HepG2 (cell line): ENCODE measurements around the gene UGT2A3. TPM values are rescaled to one million over a fixed set of nuclear protein-coding genes. Genes with fewer than 3 reads are reported as not detected.

Experiments
- ATAC-seq: fragments of 200-7000 bp; cut with Tn5 transposase; 3 replicates; pipeline ENCODE4 v1.9.1; 2020; ENCODE audit warnings: mild to moderate bottlenecking, moderate library complexity
- BruUV-seq: library from RNA; stranded (reverse); fragments of 400-500 nt; replicated peaks from 2 replicates; lab custom pipeline; 2021; lab: Mats Ljungman, UMichigan
- CTCF ChIA-PET: fragments of 300-600 bp; formaldehyde crosslinking; extraction: SDS; loops from one replicate; lab custom pipeline; 2021; ENCODE audit warnings: low total read pairs, inconsistent platforms, low intra/inter-chr PET ratio; lab: Yijun Ruan, JAX
- POLR2A ChIA-PET: fragments of 350-600 bp; sonication (Branson Sonifier 250); formaldehyde crosslinking; loops from one replicate; lab custom pipeline; 2020; ENCODE audit warnings: antibody characterized with exemption, inconsistent platforms; lab: Yijun Ruan, JAX
- DNase-seq: peaks from one replicate; pipeline ENCODE4 v3.0.0-alpha.2; 2015; ENCODE audit warnings: low spot score
- FAIRE-seq: peaks from 3 replicates; lab custom pipeline; 2011; peaks lifted over from hg19 to GRCh38; lab: Jason Lieb, UNC
- H2AFZ ChIP-seq: one replicate; pipeline ENCODE4 v1.6.1; 2011; ENCODE audit warnings: low read length, inconsistent platforms
- H3K27ac ChIP-seq: fragments of 300-600 bp; 3 replicates; pipeline ENCODE4 v1.8.0; 2011; ENCODE audit warnings: mixed run types, mild to moderate bottlenecking, mixed read lengths, low read length, inconsistent platforms; ENCODE audit not compliant: insufficient read depth; ENCODE audit errors: extremely low read length
- H3K27me3 ChIP-seq, 2 experiments: fragments of 200-600 bp in 1 of 2; 2 replicates in 1 of 2; 3 replicates in 1 of 2; pipeline versions ENCODE4 v1.6.0 to v1.8.0; 2011; ENCODE audit warnings: low read length in 2 of 2, mild to moderate bottlenecking in 2 of 2, moderate library complexity in 2 of 2, inconsistent platforms in 1 of 2; ENCODE audit not compliant: insufficient read depth in 2 of 2, control insufficient read depth in 1 of 2
- H3K36me3 ChIP-seq, 2 experiments: fragments of 200-600 bp in 1 of 2; replicated peaks in 1 of 2; 2 replicates in 1 of 2; 3 replicates in 1 of 2; pipeline versions ENCODE4 v1.5.1 to v1.8.0; 2011; ENCODE audit warnings: low read length in 2 of 2, inconsistent platforms in 1 of 2; ENCODE audit not compliant: insufficient read depth in 2 of 2, control insufficient read depth in 1 of 2
- H3K4me1 ChIP-seq: 2 replicates; pipeline ENCODE4 v1.5.1; 2012; ENCODE audit warnings: low read length, inconsistent platforms; ENCODE audit not compliant: insufficient read depth
- H3K4me2 ChIP-seq: 2 replicates; pipeline ENCODE4 v1.6.0; 2011; ENCODE audit warnings: low read depth, low read length, inconsistent platforms
- H3K4me3 ChIP-seq, 3 experiments: fragments of 200-600 bp in 1 of 3; sonication (generic), shearing (Covaris generic) in 1 of 3; replicated peaks in 1 of 3; 2 replicates each; pipeline ENCODE4 v1.5.1; 2011 to 2016; ENCODE audit warnings: low read length in 3 of 3, inconsistent platforms in 2 of 3, low read depth in 2 of 3, mild to moderate bottlenecking in 2 of 3, control low read depth in 1 of 3, mixed read lengths in 1 of 3; ENCODE audit not compliant: insufficient read depth in 1 of 3
- H3K79me2 ChIP-seq: one replicate; pipeline ENCODE4 v1.6.1; 2011; ENCODE audit warnings: low read length, inconsistent platforms; ENCODE audit not compliant: insufficient read depth
- H3K9ac ChIP-seq: 2 replicates; pipeline ENCODE4 v1.6.0; 2011; ENCODE audit warnings: mild to moderate bottlenecking, low read depth, low read length, inconsistent platforms; ENCODE audit not compliant: insufficient read depth
- H3K9me3 ChIP-seq: 2 replicates; pipeline ENCODE4 v1.5.1; 2012; ENCODE audit warnings: mild to moderate bottlenecking, low read length
- H4K20me1 ChIP-seq: 2 replicates; pipeline ENCODE4 v1.6.0; 2011; ENCODE audit warnings: inconsistent platforms, mild to moderate bottlenecking, low read length, moderate library complexity; ENCODE audit not compliant: insufficient read depth
- ATRX ChIP-seq: sonication (generic); formaldehyde crosslinking; IDR thresholded peaks from 2 replicates; pipeline ENCODE4 v1.4.0; 2020; ENCODE audit warnings: missing genetic modification reagents, borderline replicate concordance
- KLF12 ChIP-seq: sonication (generic); formaldehyde crosslinking; IDR thresholded peaks from 2 replicates; pipeline ENCODE4 v1.4.0; 2020; ENCODE audit warnings: missing genetic modification reagents, borderline replicate concordance
- POGZ ChIP-seq: sonication (generic); formaldehyde crosslinking; IDR thresholded peaks from 2 replicates; pipeline ENCODE4 v1.4.0; 2020; ENCODE audit warnings: mild to moderate bottlenecking, missing genetic modification reagents
- STAT6 ChIP-seq: sonication (generic); formaldehyde crosslinking; IDR thresholded peaks from 2 replicates; pipeline ENCODE4 v1.4.0; 2020; ENCODE audit warnings: missing genetic modification reagents, mild to moderate bottlenecking, borderline replicate concordance
- ZNF354B ChIP-seq: sonication (generic); formaldehyde crosslinking; IDR thresholded peaks from 2 replicates; pipeline ENCODE4 v1.8.0; 2022; ENCODE audit warnings: mild to moderate bottlenecking, missing genetic modification reagents
- ZNF564 ChIP-seq: sonication (generic); formaldehyde crosslinking; IDR thresholded peaks from 2 replicates; pipeline ENCODE4 v1.8.1; 2023; ENCODE audit warnings: mild to moderate bottlenecking, missing genetic modification reagents
- WGBS: methylation state at CpG from one replicate; pipeline ENCODE4 v1.1.6; 2017; ENCODE audit warnings: low lambda C conversion rate; 5-methylcytosine and 5-hydroxymethylcytosine counted together
- in situ Hi-C: cut with HindIII; loops from 2 replicates; pipeline ENCODE4 v1.10.0; 2017; ENCODE audit warnings: low pct_unique_long_range_greater_than_20kb; ENCODE audit not compliant: extremely low pct_ligation_motif_present
- intact Hi-C: fragments of 100-400 bp; cut with micrococcal nuclease; formaldehyde crosslinking; loops from one replicate; pipeline ENCODE4 v1.10.0; 2022; ENCODE audit not compliant: unreplicated experiment
- polyA plus RNA-seq, 8 experiments: library from polyadenylated mRNA; depleted of rRNA in 3 of 8; stranded (reverse) in 7 of 8; unstranded in 1 of 8; fragments of >200 nt; fragmentation: Illumina TruSeq in 4 of 8; extraction: Trizol in 4 of 8; gene quantifications; 2 replicates each; pipeline versions ENCODE4 v1.2.1 to v1.2.3, GENCODE V29; 2011 to 2016; ENCODE audit warnings: low read depth in 4 of 8, missing spikeins in 1 of 8, mixed read lengths in 1 of 8; ENCODE audit not compliant: insufficient read depth in 1 of 8
- total RNA-seq, 5 experiments: library from RNA; depleted of rRNA; stranded (reverse); fragments of >200 nt; fragmentation: Illumina TruSeq; extraction: Trizol; gene quantifications; 2 replicates each; pipeline ENCODE4 v1.2.3, GENCODE V29; 2016; ENCODE audit warnings: low read depth in 1 of 5

Gene UGT2A3
- total and polyA plus RNA-seq, 2 of the 13 experiments (the other 11 are each of a cell fraction or from before 2014, with no cell fraction given): 61.3 to 97.2 TPM

- no TSS peak for BruUV-seq
- Histone ChIP-seq H2AFZ (no peak overlapping the region), H3K9me3 (no peaks in the 10 kb centered on the region), H3K36me3 (no peaks in the 10 kb centered on the region), H3K27ac (no peak overlapping the region), H3K27me3 (no peaks in the 10 kb centered on the region), H3K79me2 (no peaks in the 10 kb centered on the region), H3K9ac (no peak overlapping the region), H3K4me2 (no peak overlapping the region), H4K20me1 (no peaks in the 10 kb centered on the region), H3K4me3 (no peak overlapping the region), H3K4me1 (peaks cover 49% of the 10 kb centered on the region)
- POLR2A ChIA-PET: interaction anchor here (1.5 kb wide), 1 partner anchor 41 kb away, joined by 3 read pairs; no protein-coding TSS in a partner anchor
- intact Hi-C loops: no loop called here
- no peak for FAIRE-seq
- 100% methylated on average over 3 of the region's 3 CpGs for WGBS
- TF ChIP-seq ZNF564 (CRISPR knock-in tag): no peak
- TF ChIP-seq KLF12 (CRISPR knock-in tag): no peak
- TF ChIP-seq ATRX (CRISPR knock-in tag): no peak
- TF ChIP-seq ZNF354B (CRISPR knock-in tag): no peak
- CTCF ChIA-PET: no interaction called here
- DNase-seq: no peak
- ATAC-seq: no peak
- in situ Hi-C loops: no loop called here
Observed at GRCh38 chr4:68907245-68907644, 44.4 kb downstream of the UGT2A3 start.

DNA sequence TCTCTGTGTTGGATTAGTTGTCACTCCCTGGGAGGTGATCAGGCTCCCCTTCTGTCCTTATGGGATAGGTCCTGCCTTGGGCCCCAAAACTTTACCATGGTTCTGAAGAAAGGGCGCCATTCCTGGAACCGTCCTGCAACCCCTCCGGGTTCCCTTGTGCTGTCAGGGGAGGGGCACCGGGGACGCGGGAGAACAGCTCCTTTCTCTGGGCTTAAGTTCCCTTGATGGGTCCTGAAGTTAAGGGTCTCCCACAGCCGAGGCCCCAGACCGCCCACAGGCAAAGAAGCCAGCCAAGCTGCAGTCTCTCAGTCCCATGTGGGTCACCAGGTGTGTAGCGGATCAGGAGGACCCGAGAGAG is 44.8 kb downstream of the UGT2A3 start:
- TF ChIP-seq STAT6 (CRISPR knock-in tag) (no peak), POGZ (CRISPR knock-in tag) (0 out of 2 replicates have a peak, but pooled peaks have one; percentile 6)
- WGBS: 97% methylated on average over 10 of the region's 10 CpGs
- intact Hi-C loops (no loop called here), in situ Hi-C loops (no loop called here)
- no TSS peak for BruUV-seq
- Histone ChIP-seq H3K36me3 (no peaks in the 10 kb centered on the region), H3K27ac (no peak overlapping the region), H3K4me1 (peaks cover 49% of the 10 kb centered on the region), H3K79me2 (no peaks in the 10 kb centered on the region), H3K4me3 (no peak overlapping the region), H3K4me2 (no peak overlapping the region), H3K9me3 (no peaks in the 10 kb centered on the region), H3K9ac (no peak overlapping the region), H4K20me1 (no peaks in the 10 kb centered on the region), H2AFZ (no peak overlapping the region), H3K27me3 (no peaks in the 10 kb centered on the region)
- CTCF ChIA-PET: no interaction called here
- no peak for ATAC-seq
- FAIRE-seq: no peak
- POLR2A ChIA-PET: interaction anchor here (1.5 kb wide), 1 partner anchor 41 kb away, joined by 3 read pairs; no protein-coding TSS in a partner anchor
- DNase-seq: no peak
